HG02884 (cell line): Measurements from ENCODE around the gene ZNF689.

Experiments
- ATAC-seq: cut with Tn5 transposase; IDR thresholded peaks from one replicate; pipeline ENCODE4 v1.9.1; 2021; ENCODE audit warnings: mild to moderate bottlenecking, moderate library complexity; ENCODE audit not compliant: unreplicated experiment

ZNF689 gene

DNA sequence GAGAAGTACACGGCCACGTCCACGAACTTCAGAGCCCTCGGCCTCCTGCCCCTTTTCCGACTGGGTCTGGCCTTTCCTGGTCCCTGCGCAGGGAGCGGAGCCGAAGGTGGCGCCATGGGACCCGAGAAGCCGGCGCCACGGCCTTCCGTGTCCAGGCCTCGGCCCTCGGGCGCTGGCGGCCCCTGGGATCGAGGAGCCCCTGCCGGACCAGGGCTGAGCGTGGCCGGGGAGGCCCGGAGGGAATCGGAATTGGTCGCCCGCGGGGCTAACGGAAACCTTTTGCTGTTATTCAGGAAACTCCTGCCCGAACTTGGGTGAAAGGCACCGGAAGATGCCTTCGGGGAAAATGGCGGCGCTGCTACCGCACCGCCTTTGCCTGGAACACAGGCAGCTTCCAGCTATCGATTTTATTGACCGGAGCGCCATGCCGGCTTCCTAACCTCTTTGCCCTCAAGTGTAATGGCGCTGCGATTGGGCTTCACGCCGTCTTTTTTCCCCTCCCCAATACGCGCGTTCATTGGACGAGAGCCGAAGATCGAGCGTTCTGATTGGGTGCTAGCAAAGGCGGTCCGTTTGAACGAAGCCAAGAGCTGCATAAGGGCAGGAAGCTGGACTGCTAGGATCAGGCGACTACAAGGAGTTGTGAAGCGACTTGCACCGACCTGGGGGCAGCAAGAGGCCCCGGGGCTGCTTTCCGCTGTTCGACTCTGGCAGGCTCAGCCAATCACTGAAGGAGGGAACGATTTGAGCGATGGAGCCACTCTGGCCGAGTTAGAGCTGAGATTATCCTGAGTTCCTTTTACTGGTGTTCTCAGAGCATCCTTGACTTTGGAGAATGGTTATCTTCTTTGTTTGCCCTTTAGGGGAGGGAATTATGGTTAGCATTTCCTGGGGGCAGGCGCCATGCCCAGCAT is at the start of gene ZNF689:
Gene ZNF689 (minus strand): TSS at position 464 of the 914 bp plus-strand sequence. CDS start 348 bp downstream, at position 116.
- ATAC-seq = peak; percentile 87

DNA sequence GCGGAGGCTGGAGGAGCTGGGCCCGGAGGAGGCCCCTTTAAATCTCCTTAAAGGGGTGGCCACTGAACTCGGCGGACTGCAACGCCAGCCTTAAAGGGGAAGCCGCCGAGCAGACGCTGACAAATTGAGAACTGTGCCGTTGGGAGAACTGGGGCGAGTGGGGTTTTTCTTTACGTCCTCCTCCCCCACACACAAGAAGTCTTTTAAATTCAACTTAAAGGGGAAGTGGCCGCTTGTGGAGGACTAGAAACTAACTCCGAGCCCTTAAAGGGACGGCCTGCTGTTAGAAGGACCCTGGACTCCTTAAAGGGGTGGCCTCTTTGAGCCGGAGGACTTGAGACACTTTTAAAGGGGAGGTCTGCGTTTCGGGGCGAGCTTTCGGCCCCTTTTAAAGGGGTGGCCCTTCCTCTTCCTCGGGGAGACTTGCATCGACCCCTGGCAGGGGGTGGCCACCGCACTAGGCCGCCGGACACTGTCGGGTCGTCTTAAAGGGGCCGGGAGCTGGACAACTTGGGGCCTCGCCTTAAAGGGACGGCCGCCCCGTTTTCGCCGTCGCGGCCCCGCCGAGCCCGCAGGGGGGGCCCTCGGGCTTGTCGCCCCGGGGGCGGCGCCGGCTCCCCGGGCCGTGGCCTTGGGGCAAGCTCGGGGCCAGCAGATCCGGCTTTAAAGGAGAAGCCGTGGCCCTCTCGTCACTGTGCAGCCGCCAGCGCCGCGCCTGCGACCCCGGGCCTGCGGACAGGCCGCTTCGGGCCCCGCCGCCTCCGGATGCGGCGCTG is 48.7 kb upstream of the ZNF689 start:
- peak; percentile 41 for ATAC-seq

DNA sequence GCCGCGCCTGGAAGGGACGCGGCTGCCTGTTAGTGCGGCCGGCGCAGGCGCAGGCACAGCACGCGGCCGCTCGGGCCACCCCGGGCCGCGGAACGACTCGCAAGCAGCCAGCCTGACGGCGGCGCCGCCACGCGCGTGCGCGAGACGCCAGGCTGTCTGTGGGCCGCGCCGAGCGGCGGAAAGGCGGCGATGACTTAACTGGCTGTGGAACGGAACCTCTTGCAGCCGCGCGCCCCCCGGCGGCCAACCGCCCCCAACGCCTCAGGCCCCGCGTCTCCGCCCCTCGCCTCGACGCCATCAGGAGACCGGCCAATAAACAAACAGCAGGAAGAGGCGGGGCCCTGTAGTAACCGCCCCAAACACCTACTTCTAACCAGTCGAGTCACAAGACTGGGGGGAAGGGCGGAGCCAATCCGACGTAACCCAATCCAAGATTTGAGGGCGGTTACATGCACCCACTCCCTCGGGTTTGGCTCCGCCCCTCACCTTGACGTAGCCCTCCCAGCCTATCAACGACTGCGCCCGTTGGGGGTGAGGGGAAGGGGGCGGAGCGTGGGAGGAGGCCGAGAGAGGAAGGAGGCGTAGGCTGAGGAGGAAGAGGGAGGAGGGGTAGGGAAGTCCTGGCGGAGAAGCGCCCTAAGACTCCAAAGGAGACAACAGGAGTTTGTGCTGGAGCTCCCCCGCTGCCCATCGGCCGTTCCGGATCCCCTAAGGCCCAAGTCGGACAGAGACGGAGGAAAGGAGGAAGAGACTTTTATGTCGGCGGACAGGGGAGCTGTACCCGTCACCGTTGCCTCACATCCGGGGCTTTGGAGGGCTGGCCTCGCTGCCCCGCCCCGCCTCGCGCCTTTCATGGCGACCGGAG is 47.9 kb upstream of the ZNF689 start, which contains the start of gene FBRS:
Gene FBRS (plus strand): TSS at position 566 of the 865 bp plus-strand sequence. CDS start 1,088 bp downstream, outside the sequence.
- ATAC-seq = peak; percentile 70

DNA sequence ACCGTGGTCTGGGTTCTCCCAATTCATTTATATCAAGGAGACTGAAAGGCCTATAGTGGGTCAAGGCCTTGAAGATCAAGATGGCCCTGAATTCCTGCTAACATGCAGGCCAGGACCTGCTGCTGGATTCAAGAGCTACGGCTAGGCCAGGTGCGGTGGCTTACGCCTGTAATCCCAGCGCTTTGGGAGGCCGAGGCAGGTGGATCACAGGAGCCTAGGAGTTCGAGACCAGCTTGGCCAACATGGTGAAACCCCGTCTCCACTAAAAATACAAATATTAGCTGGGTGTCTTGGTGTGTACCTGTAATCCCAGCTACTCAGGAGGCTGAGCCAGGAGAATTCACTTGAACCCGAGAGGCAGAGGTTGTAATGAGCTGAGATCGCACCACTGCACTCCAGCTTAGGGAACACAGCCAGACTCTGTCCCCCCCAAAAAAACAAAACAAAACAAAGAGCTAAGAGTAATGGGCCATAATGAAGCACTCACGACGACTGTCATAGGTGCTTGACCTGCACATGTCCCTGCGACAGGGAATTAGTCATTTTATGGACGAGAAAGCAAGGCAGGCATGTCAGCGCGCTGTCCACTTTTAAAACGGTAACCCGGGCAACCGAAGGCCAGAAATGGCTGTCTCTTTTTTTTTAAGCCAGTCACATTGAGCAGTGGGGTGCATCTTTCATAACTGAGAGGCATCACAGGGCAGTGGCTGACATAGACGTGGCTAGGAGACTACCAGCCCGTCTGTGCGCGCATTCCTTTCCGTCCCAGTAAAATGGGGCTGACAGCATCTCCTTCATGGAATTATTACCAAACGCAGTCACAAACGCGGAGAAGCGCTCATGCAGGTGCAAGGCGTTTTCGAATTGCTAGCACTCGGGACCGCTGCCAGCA is 47.0 kb upstream of the ZNF689 start:
- ATAC-seq = no peak

DNA sequence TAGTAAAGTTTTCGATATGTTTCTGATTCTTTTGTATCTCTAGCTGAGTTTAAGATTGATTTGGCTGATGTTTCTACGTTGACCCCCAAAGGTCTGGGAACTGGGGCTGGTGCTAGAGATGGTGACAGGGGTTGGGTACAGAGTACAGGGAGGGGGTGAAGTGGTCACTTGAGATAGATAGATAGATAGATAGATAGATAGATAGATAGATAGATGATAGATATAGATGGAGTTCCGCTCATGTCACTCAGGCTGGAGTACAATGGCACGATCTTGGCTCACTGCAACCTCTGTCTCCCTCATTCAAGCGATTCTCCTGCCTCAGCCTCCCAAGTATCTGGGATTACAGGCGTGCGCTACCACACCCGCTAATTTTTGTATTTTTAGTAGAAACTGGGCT is 46.2 kb upstream of the ZNF689 start:
- ATAC-seq = no peak

DNA sequence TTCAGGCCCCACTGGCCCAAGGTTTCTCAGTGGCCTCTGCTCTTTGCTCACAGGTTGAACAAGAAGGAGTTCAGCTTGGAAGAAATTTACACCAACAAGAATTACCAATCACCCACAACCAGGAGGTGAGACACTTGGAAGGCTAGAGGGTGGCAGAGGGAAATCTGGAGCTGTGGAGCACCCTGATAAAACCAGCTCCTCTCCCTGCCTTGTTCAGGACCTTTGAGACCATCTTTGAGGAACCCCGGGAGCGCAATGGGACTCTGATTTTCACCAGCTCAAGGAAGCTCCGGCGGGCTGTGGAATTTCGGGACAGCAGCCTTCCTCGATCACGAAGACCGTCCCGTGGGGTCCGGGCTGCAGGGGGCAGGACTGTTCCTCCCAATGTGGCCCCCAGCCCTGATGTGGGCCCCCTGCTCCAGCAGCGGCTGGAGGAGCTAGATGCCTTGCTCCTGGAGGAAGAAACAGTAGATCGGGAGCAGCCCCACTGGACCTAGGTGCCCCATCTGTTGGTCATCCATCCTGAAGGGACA is 45.7 kb upstream of the ZNF689 start:
- no peak for ATAC-seq

DNA sequence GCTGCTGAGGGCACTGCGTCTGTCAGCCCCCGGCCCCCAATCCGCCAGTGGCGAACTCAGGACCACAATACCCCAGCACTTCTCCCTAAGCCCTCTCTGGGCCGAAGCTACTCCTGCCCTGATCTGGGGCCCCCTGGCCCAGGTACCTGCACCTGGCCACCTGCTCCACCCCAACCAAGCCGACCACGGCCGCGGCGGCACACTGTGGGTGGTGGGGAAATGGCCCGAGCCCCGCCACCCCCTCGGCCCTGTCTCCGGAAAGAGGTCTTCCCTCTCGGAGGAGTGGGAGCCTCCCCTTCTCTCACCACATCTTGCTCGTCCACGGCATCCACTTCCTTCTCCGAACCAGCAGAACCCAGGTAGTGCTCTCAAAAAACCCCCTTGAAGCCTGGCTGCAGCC is 44.7 kb upstream of the ZNF689 start:
- no peak for ATAC-seq

DNA sequence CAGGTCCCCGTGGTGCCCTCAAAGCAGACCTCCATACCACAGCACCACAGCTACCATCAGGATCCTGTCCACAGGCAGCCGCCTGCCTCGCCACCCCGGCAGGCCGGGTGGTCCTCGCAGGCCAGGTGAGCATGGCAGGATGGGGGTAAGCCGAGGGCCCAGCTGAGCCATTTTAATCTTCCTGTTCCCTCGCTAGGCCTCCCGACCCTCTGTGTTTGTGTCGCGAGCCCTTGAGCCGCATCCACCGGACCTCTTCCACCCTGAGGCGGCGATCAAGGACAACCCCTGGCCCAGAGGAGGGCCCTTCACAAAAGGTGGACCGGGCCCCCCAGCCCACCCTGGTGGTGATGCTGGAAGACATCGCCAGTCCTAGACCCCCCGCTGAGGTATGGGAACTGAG is 42.5 kb upstream of the ZNF689 start:
- no peak for ATAC-seq

DNA sequence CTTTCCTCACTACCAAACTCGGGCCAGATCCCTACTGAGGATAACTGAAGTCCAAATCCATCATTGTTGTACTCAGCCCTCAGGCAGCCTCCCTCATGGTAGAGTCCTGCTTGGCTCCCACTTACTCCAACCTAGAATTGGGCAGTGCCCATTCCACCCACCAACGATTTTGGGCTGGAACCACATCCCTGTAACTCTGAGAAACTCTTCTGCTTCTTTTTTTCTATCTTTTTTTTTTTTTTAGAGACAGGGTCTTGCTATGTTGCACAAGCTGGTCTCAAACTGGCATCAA is 41.8 kb upstream of the ZNF689 start:
- ATAC-seq = no peak

DNA sequence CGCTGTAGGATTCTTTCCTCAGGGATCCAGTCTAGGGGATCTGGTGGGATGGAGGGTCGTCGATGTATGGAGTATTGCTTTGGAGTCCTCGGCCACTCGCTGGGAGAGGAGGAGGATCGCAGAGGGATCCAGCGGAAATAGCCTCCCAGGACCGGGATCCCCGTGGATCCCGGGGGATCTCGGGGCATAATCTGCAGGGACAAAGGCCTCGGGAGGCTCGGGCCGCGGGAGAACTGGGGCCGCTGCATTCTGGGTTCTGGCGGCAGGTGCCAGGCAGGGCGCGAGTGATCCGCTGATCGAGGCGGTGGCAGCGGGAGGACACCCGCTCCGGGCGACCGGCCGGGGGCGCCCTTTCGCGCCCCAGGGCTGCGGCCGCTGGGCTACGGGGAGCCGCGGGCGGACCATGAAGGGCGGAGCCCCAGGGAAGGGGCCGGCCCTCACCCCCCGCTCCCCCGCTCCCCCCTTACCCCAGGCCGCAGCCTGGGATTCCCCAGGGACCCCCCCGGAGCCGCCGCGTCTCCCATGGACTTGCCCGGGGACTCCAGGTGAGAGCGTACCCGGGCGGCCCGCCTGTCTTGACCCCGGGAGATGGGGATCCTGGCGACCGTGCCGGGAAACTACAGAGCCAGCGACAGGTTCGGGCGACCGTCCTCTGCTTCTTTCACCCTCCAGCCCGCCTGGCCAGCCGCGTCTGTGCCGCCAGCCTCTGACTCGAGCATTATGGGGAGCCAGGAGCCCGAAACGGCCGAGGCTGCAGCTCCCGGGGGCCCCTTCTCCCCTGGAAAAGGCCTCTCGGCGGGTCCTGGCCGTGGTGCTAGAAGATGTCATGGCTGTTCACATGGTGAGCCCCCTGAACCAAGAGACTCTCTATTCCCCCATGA is 41.2 kb upstream of the ZNF689 start:
- ATAC-seq = peak; percentile 41

DNA sequence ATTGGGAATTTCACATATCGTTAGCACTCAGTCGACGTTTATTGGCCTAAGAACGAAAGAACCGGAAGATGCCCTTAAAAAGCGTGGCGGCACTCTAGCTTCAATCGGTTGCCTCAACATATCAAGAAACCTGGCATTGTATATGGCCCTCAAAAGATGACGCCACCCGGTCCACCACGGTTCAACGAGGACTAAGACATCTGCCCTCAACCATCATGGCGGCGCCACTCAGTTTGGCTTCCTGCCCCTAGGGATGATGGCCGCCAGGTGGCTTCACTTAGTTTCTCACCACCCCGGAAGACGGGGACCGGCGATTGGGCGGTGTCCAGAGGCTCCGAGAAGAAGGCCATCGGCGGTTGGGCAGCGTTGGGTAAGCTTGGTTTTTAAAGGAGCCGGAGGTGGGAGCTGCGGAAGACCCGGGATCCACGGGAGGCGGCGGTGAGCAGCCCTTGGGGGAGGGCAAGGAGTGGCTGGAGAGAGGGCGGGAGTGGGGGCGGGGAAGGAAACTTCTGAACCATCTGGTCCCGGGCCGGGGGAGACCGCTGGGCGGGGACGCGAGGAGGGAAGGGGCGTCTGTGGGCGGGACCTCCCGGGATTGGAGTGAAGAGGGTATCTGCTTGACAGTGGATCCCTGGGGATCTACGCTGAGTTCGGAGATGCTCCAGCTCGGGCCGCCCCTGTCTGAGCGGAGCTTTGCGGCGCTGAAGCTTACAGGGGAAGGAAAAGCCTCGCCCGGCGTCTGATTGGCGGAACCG is 40.4 kb upstream of the ZNF689 start, which contains the start of gene PRR14:
Gene PRR14 (plus strand): TSS at position 592 of the 755 bp plus-strand sequence. CDS start 686 bp downstream, outside the sequence.
- peak; percentile 64 for ATAC-seq

DNA sequence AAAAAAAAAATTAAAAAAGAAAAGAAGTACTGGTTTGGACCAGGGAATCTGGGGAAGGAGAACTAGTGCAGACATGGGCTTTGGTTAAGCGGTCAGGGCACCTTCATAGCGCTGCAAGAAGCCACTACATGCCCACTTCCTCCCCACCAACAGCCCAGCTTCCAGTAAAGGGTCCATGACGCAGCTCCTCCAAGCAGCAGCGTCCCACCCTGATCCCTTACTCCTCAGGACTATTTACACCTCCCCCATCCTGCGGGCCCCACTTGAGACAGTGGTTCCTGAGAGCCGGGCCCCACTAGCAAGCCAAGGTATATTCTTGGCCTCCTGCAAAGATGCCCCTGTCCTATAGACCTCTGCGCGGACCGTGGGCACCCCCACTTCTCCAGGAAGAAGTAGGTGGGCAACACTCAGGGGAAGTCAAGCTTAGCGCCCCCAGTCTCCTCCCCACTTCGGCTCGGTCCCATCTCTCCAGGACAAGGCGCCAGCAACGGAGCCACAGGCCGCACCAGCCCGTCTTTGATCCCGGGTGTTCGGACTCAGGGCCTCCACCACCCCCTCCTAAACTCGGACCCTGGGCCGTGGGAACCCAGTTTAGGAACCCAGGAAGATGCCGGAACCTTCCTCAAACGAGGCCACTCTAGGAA is 39.7 kb upstream of the ZNF689 start:
- no peak for ATAC-seq

DNA sequence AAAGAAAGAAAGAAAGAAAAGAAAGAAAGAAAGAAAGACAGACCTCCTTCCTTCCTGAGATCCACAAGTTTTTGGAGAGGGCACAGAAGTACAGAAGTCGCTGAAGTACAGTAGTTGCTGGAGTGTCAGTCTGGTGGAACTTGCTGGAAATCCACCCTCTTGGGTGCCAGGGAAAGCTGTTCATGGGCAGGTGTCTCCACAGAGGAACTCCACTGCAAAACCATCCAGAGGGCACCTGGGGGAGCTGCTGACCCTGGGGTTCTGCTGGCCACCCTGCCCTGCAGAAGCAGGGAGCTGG is 37.0 kb upstream of the ZNF689 start:
- no peak for ATAC-seq

DNA sequence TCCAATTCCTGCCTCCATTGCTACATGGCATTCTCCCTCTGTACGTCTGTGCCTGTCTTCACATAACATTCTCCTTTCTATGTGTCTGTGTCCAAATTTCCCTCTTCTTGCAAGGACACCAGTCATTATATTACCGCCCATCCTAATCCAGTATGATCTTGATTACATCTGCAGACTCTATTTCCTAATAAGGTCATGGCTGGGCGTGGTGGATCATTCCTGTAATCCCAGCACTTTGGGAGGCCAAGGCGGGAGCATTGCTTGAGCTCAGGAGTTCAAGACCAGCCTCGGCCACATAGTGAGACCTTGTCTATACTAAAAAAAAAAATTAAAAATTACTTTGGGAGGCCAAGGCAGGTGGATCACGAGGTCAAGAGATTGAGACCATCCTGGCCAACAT is 35.5 kb upstream of the ZNF689 start:
- no peak for ATAC-seq

DNA sequence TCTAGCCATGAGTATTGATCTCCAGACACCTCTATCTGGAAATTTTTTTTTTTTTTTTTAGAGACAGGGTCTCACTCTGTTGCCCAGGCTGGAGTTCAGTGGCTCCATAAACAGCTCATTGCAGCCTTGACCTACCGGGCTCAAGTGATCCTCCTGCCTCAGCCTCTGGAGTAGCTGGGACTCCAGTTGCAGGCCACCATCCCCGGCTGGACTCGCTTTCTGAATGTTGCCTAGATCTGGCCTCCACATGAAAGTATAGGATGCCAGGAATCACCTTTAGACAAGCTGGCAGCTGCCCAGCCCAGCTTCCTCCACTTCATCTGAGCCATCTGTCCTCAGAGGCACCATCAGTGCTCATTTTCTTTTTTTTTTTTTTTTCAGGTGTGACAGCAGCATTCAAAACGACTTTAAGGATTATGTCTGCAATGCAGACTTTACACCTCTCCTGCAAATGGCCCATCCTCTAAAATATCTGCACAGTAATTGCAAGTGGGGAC is 34.2 kb upstream of the ZNF689 start:
- ATAC-seq = no peak

DNA sequence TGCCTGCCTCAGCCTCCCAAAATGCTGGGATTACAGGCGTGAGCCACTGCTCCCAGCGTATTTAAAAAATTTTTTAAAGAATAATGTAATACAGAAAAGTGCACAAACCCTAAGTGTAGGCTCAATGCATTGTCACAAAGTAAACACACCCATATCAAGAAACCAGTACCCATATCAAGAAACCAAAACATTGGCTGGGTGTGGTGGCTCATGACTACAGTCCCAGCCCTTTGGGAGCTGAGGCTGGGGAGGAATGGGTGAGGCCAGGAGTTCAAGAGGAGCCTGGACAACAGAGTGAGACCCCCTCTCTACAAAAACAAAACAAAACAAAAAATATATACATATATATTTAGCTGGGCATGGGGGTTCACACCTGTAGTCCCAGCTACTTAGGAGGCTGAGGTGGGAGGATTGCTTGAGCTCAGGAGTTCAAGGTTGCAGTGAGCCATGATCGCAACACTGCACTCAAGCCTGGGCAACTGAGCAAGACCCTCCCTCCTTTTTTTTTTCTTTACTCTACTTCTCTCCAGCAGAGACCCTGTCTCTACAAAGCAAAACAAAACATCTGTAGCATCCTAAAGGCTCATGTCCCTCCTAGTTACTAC is 31.3 kb upstream of the ZNF689 start:
- ATAC-seq = no peak

DNA sequence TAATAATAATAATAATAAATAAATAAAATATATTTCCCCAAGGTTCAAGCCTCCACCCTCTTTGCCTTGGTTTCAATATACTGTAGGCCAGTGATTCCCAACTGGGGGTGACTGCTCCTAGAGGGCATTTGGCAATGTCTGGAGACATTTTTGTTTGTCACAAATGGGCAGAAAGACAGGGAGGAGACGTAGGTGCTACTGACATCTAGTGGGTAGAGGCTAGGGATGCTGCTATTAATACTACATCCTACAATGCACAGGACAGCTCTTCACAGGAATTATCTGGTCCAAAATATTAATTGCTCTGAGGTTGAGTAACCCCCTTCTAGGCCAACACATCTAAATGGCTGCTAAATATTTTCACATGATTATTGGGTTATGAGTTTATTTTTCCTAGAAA is 27.8 kb upstream of the ZNF689 start:
- ATAC-seq = no peak
